Measurements from ENCODE around the gene CACNA2D3.

GRCh38 chr3:54862526-54862925 lies 740.2 kb downstream of the CACNA2D3 start:
- TF ChIP-seq EZH2phosphoT487 (IDR thresholded peaks at IDR 0.05; ENCODE audit: low read length) (no peak), EZH2 (optimal IDR thresholded peaks at IDR 0.05; ENCODE audit: low read depth, low read length) (no peak)
